OCI-LY1 (cell line): Measurements from ENCODE around the gene LARP6.

Source experiments
- H2AFZ ChIP-seq: fragments of 200-600 bp; sonication (generic), shearing (Covaris generic); 2 replicates; pipeline ENCODE4 v1.6.0; 2014; ENCODE audit warnings: antibody characterized with exemption, mild to moderate bottlenecking, low read length
- H3F3A ChIP-seq: fragments of 200-600 bp; sonication (generic), shearing (Covaris generic); 2 replicates; pipeline ENCODE4 v1.6.0; 2014; ENCODE audit warnings: mild to moderate bottlenecking, antibody characterized with exemption, low read length, moderate library complexity; ENCODE audit not compliant: insufficient read depth
- H3K27ac ChIP-seq: fragments of 200-600 bp; sonication (generic); 2 replicates; pipeline ENCODE4 v1.5.1; 2014; ENCODE audit warnings: low read length, mixed run types, mild to moderate bottlenecking, low read depth; ENCODE audit not compliant: poor library complexity, severe bottlenecking
- H3K27me3 ChIP-seq: fragments of 200-600 bp; sonication (generic); 2 replicates; pipeline ENCODE4 v1.6.0; 2014; ENCODE audit warnings: antibody characterized with exemption, mild to moderate bottlenecking, low read length, moderate library complexity; ENCODE audit not compliant: insufficient read depth
- H3K36me3 ChIP-seq: fragments of 200-600 bp; sonication (generic); 2 replicates; pipeline ENCODE4 v1.6.1; 2014; ENCODE audit warnings: mild to moderate bottlenecking, antibody characterized with exemption, low read length, moderate library complexity, mixed read lengths; ENCODE audit not compliant: insufficient read depth
- H3K4me1 ChIP-seq: fragments of 200-600 bp; sonication (generic); 2 replicates; pipeline ENCODE4 v1.5.1; 2014; ENCODE audit warnings: mild to moderate bottlenecking, low read length, moderate library complexity; ENCODE audit not compliant: insufficient read depth, severe bottlenecking
- H3K4me2 ChIP-seq: fragments of 200-600 bp; sonication (generic), shearing (Covaris generic); 2 replicates; pipeline ENCODE4 v1.6.1; 2014; ENCODE audit warnings: low read length
- H3K4me3 ChIP-seq: fragments of 200-600 bp; sonication (generic); 2 replicates; pipeline ENCODE4 v1.5.1; 2014; ENCODE audit warnings: low read length, low read depth, mild to moderate bottlenecking, mixed read lengths; ENCODE audit not compliant: poor library complexity, severe bottlenecking
- H3K79me2 ChIP-seq: fragments of 200-600 bp; shearing (Covaris generic); 2 replicates; pipeline ENCODE4 v1.6.1; 2016; ENCODE audit warnings: mixed run types, low read length, mixed read lengths; ENCODE audit not compliant: insufficient read depth
- H3K9ac ChIP-seq: fragments of 200-600 bp; sonication (generic), shearing (Covaris generic); 2 replicates; pipeline ENCODE4 v1.6.1; 2014; ENCODE audit warnings: mild to moderate bottlenecking, low read length, mixed read lengths
- H3K9me2 ChIP-seq: fragments of 200-600 bp; sonication (generic), shearing (Covaris generic); 2 replicates; pipeline ENCODE4 v1.6.1; 2014; ENCODE audit warnings: low read depth, mild to moderate bottlenecking, low read length, mixed read lengths
- H3K9me3 ChIP-seq: fragments of 200-600 bp; shearing (Covaris generic); 2 replicates; pipeline ENCODE4 v1.6.1; 2014; ENCODE audit warnings: low read length, mixed read lengths
- H4K20me1 ChIP-seq: fragments of 200-600 bp; sonication (generic), shearing (Covaris generic); 2 replicates; pipeline ENCODE4 v1.6.0; 2016; ENCODE audit warnings: mild to moderate bottlenecking, low read length; ENCODE audit not compliant: insufficient read depth
- EZH2 ChIP-seq: fragments of 200-600 bp; sonication (generic), shearing (Covaris generic); IDR thresholded peaks from 2 replicates; pipeline ENCODE4 v1.8.0; 2017; ENCODE audit warnings: borderline replicate concordance, mixed run types, mild to moderate bottlenecking, antibody characterized with exemption, low read length, moderate library complexity, mixed read lengths
- TF ChIP-seq, protein P1 (sequence below): fragments of 200-600 bp; sonication (generic), shearing (Covaris generic); IDR thresholded peaks from 2 replicates; pipeline ENCODE4 v1.5.1; 2017; ENCODE audit warnings: mild to moderate bottlenecking, antibody characterized with exemption, low read length, moderate library complexity, mixed read lengths

Gene LARP6

DNA sequence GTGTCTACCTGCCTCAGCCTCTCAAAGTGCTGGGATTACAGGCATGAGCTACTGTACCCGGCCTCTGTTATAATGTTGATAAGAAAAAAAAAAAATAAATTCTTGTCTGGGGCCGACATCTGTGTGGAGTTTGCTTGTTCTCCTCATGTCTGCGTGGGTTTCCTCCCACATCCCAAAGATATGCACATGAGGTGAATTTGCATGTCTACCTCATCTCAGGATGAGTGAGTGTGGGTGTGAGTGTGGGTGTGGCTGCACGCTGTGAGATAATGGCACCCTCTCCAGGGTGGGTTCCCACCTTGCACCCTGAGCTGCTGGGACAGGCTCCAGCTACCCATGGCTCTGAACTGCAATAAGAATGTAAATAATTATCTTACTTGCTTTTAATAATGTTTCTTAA is 64.7 kb downstream of the LARP6 start:
- Histone ChIP-seq H3K4me1 (no peaks in the 10 kb centered on the region), H3K9me3 (no peaks in the 10 kb centered on the region), H3K9ac (no peak overlapping the region), H3K36me3 (no peaks in the 10 kb centered on the region), H3F3A (no peaks in the 10 kb centered on the region), H3K79me2 (no peaks in the 10 kb centered on the region), H3K27me3 (peaks cover 3% of the 10 kb centered on the region; the same call in 1 of the 2 replicates), H3K4me3 (no peak overlapping the region), H3K4me2 (no peak overlapping the region), H3K9me2 (no peaks in the 10 kb centered on the region), H4K20me1 (no peaks in the 10 kb centered on the region), H3K27ac (no peak overlapping the region), H2AFZ (no peak overlapping the region)
- no peak for TF ChIP-seq EZH2
- TF ChIP-seq, protein P1, sequence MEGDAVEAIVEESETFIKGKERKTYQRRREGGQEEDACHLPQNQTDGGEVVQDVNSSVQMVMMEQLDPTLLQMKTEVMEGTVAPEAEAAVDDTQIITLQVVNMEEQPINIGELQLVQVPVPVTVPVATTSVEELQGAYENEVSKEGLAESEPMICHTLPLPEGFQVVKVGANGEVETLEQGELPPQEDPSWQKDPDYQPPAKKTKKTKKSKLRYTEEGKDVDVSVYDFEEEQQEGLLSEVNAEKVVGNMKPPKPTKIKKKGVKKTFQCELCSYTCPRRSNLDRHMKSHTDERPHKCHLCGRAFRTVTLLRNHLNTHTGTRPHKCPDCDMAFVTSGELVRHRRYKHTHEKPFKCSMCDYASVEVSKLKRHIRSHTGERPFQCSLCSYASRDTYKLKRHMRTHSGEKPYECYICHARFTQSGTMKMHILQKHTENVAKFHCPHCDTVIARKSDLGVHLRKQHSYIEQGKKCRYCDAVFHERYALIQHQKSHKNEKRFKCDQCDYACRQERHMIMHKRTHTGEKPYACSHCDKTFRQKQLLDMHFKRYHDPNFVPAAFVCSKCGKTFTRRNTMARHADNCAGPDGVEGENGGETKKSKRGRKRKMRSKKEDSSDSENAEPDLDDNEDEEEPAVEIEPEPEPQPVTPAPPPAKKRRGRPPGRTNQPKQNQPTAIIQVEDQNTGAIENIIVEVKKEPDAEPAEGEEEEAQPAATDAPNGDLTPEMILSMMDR, result no peak

DNA sequence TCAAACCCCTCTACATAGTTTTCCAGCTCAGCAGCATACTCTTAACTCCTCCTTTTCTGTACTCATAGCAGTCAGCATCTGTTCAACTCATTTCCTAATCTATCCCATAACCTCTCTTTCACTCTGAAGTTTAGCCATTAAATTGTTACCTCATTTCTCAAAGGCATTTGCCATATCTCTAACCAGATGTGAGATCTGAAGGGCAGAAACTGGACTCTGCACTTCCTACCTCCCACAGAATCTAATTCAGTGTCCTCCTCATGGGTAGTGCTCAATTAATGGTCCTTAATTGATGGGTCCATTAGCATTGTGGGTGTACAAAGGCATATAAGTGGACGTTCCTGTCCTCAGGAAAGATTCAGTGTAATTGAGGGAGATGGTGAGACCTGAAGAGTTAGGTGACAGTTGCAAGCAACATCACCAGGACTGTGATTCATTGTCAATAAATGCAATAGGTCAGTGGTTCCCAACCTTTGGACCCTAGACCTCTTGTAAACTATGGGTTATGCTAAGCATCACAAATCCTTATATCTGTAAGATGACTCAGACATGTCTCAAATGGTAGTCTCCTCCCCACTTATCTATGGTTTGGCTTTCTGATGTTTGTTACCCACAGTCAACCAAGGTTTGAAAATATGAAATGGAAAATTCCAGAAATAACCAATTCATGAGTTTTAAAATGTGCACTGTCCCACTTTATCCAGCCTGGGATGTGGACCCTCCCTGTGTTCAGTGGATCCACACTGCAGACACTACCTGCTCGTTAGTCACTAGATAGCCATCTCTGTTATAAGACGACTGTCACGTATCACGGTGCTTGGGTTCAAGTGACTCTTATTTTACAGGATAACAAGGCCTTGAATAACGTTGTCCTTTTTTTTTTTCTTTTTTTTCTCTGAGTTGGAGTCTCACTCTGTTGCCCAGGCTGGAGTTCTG is 65.6 kb downstream of the LARP6 start:
- Histone ChIP-seq H3K79me2 (no peaks in the 10 kb centered on the region), H3K36me3 (no peaks in the 10 kb centered on the region), H3K4me2 (no peak overlapping the region), H4K20me1 (no peaks in the 10 kb centered on the region), H3K9ac (no peak overlapping the region), H3K27ac (no peak overlapping the region), H3K9me2 (no peaks in the 10 kb centered on the region), H3K27me3 (peaks cover 3% of the 10 kb centered on the region; the same call in 1 of the 2 replicates), H3K4me1 (no peaks in the 10 kb centered on the region), H3K4me3 (no peak overlapping the region), H3K9me3 (no peaks in the 10 kb centered on the region), H3F3A (no peaks in the 10 kb centered on the region), H2AFZ (no peak overlapping the region)
- TF ChIP-seq EZH2, result no peak
- TF ChIP-seq, protein P1, result no peak

DNA sequence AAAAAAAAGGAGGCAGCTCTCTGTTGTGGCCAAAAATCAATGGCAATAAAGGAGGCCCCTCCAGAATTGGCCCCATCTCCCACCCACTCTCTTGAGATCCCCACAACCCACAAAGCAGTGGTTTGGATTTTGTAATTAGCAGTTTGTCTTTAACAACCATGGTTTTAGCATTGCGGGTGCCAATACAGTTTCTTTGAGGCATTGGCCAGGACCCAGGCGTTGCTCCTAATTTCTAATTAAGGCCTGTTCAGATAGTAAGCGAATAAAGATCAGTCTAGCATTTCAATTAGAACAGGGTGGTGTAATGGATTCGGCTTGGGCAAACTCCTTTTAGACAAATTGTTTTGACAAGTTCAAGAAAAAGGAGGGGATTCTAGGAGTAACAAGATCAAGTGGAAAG is 67.0 kb downstream of the LARP6 start:
- Histone ChIP-seq H3K36me3 (no peaks in the 10 kb centered on the region), H3K9me3 (no peaks in the 10 kb centered on the region), H3K9me2 (no peaks in the 10 kb centered on the region), H4K20me1 (no peaks in the 10 kb centered on the region), H3K4me3 (no peak overlapping the region), H3K4me1 (no peaks in the 10 kb centered on the region), H3K27me3 (peaks cover 3% of the 10 kb centered on the region; the same call in 1 of the 2 replicates), H3K27ac (no peak overlapping the region), H3F3A (no peaks in the 10 kb centered on the region), H2AFZ (no peak overlapping the region), H3K4me2 (no peak overlapping the region), H3K9ac (no peak overlapping the region), H3K79me2 (no peaks in the 10 kb centered on the region)
- TF ChIP-seq EZH2, result no peak
- TF ChIP-seq, protein P1, result no peak
